K562 (cell line): ENCODE data around the gene URGCP. TPM values are rescaled to one million over a fixed set of nuclear protein-coding genes. Genes with fewer than 3 reads are reported as not detected.

Experiments
- CREB5 ChIP-seq: fragments of 250-450 bp; sonication (Bioruptor Pico); IDR thresholded peaks from 2 replicates; pipeline ENCODE4 v1.5.0; 2020; ENCODE audit warnings: mild to moderate bottlenecking
- E2F3 ChIP-seq: fragments of 250-450 bp; sonication (Bioruptor Pico); IDR thresholded peaks from 2 replicates; pipeline ENCODE4 v1.4.0; 2020; ENCODE audit warnings: mild to moderate bottlenecking
- EGR1 ChIP-seq: fragments of 450-650 bp; conservative IDR thresholded peaks from 2 replicates; pipeline ENCODE4 v1.6.1; 2017; ENCODE audit warnings: mild to moderate bottlenecking
- HDAC2 ChIP-seq: fragments of 450-650 bp; IDR thresholded peaks from 2 replicates; pipeline ENCODE4 v1.6.1; 2016; ENCODE audit warnings: mild to moderate bottlenecking
- MCM3 ChIP-seq: fragments of 450-650 bp; IDR thresholded peaks from 2 replicates; pipeline ENCODE4 v1.6.1; 2016
- POLR2AphosphoS2 ChIP-seq: IDR thresholded peaks from 2 replicates; pipeline ENCODE4 v1.6.1; 2012; ENCODE audit warnings: low read length, improper control_type of control experiment
- RFX7 ChIP-seq: fragments of 250-450 bp; sonication (Bioruptor Pico); IDR thresholded peaks from 2 replicates; pipeline ENCODE4 v1.5.1; 2021; ENCODE audit warnings: mild to moderate bottlenecking
- SRSF3 ChIP-seq: fragments of 200-400 bp; formaldehyde crosslinking; IDR thresholded peaks from 2 replicates; pipeline ENCODE4 v1.6.1; 2016; ENCODE audit warnings: mild to moderate bottlenecking, low read length, moderate library complexity; ENCODE audit not compliant: insufficient read depth
- TCF15 ChIP-seq: fragments of 250-450 bp; sonication (Bioruptor Pico); IDR thresholded peaks from 2 replicates; pipeline ENCODE4 v1.8.0; 2022; ENCODE audit warnings: moderate library complexity, mild to moderate bottlenecking, inconsistent platforms
- TEAD2 ChIP-seq: fragments of 450-650 bp; IDR thresholded peaks from 2 replicates; pipeline ENCODE4 v1.6.1; 2016; ENCODE audit warnings: missing genetic modification characterization, control low read depth, missing compliant biosample characterization
- TFAM ChIP-seq: fragments of 250-450 bp; sonication (Bioruptor Pico); conservative IDR thresholded peaks from 2 replicates; pipeline ENCODE4 v1.5.0; 2021; ENCODE audit warnings: mild to moderate bottlenecking, moderate library complexity
- ZBTB8A ChIP-seq: fragments of 450-650 bp; IDR thresholded peaks from 2 replicates; pipeline ENCODE4 v1.6.1; 2018; ENCODE audit warnings: mild to moderate bottlenecking, moderate library complexity; ENCODE audit not compliant: partially characterized antibody
- ZNF282 ChIP-seq: sonication (generic); formaldehyde crosslinking; IDR thresholded peaks from 2 replicates; pipeline ENCODE4 v1.8.1; 2023; ENCODE audit warnings: missing genetic modification reagents
- ZNF408 ChIP-seq: fragments of 250-450 bp; sonication (Bioruptor Pico); IDR thresholded peaks from 2 replicates; pipeline ENCODE4 v1.4.0; 2020; ENCODE audit warnings: low read depth, mild to moderate bottlenecking, moderate library complexity
- ZNF444 ChIP-seq: fragments of 250-450 bp; sonication (Bioruptor Pico); IDR thresholded peaks from 2 replicates; pipeline ENCODE4 v1.4.0; 2020; ENCODE audit warnings: mild to moderate bottlenecking, moderate library complexity
- ZNF717 ChIP-seq: fragments of 250-450 bp; sonication (Bioruptor Pico); IDR thresholded peaks from 2 replicates; pipeline ENCODE4 v1.5.0; 2021
- polyA plus RNA-seq, 8 experiments: library from polyadenylated mRNA; depleted of rRNA in 4 of 8; stranded (reverse) in 5 of 8; unstranded in 3 of 8; fragments of >200 nt; fragmentation: Nextera tagmentation in 2 of 8; fragmentation: Illumina TruSeq in 1 of 8; extraction: Ambion mirVana in 2 of 8; extraction: Trizol in 1 of 8; gene quantifications; 2 replicates each; pipeline versions ENCODE4 v1.2.1 to v1.2.3, GENCODE V29; 2011 to 2014; ENCODE audit warnings: inconsistent platforms in 1 of 8, missing spikeins in 1 of 8
- total RNA-seq, 7 experiments: library from RNA; depleted of rRNA in 6 of 7; stranded (reverse); fragments of >200 nt in 6 of 7; fragmentation: Illumina TruSeq in 2 of 7; extraction: Trizol in 2 of 7; gene quantifications; 2 replicates each; pipeline versions ENCODE4 v1.2.1 to v1.2.3, GENCODE V29; 2011 to 2021; ENCODE audit warnings: low replicate concordance in 1 of 7
- TF ChIP-seq, protein P1 (sequence below): fragments of 450-650 bp; formaldehyde crosslinking; IDR thresholded peaks from 2 replicates; pipeline ENCODE4 v1.4.0; 2020; ENCODE audit warnings: mild to moderate bottlenecking, moderate library complexity
- TF ChIP-seq, protein P2 (sequence below): sonication (generic); formaldehyde crosslinking; IDR thresholded peaks from 2 replicates; pipeline ENCODE4 v1.8.0; 2022; ENCODE audit warnings: mild to moderate bottlenecking, missing genetic modification reagents, borderline replicate concordance
- TF ChIP-seq, protein P3 (sequence below), 2 experiments: fragments of 250-450 bp in 1 of 2; fragments of 450-650 bp in 1 of 2; sonication (Bioruptor Pico) in 1 of 2; IDR thresholded peaks; 2 replicates each; pipeline versions ENCODE4 v1.6.1 to v1.8.0; 2016 to 2021; ENCODE audit warnings: mild to moderate bottlenecking in 2 of 2, moderate library complexity in 2 of 2, missing compliant biosample characterization in 1 of 2, missing genetic modification characterization in 1 of 2

The URGCP gene
- total and polyA plus RNA-seq, 9 of the 15 experiments (the other 6 are each of a cell fraction or from before 2014, with no cell fraction given): 1.7 to 25.8 (median 12.5) TPM

GRCh38 chr7:43869006-43869866, 37.2 kb downstream of the URGCP start, which contains the start of gene MRPS24 (continued):
- TF ChIP-seq CREB5 (CRISPR knock-in tag): no peak
- TF ChIP-seq TEAD2: no peak
- no peak; the same call in 1 of the 2 replicates for TF ChIP-seq POLR2AphosphoS2
- no peak for TF ChIP-seq ZNF282 (CRISPR knock-in tag)
- no peak for TF ChIP-seq TFAM (CRISPR knock-in tag)
- no peak for TF ChIP-seq ZBTB8A
- TF ChIP-seq ZNF717: no peak
- TF ChIP-seq, protein P1, sequence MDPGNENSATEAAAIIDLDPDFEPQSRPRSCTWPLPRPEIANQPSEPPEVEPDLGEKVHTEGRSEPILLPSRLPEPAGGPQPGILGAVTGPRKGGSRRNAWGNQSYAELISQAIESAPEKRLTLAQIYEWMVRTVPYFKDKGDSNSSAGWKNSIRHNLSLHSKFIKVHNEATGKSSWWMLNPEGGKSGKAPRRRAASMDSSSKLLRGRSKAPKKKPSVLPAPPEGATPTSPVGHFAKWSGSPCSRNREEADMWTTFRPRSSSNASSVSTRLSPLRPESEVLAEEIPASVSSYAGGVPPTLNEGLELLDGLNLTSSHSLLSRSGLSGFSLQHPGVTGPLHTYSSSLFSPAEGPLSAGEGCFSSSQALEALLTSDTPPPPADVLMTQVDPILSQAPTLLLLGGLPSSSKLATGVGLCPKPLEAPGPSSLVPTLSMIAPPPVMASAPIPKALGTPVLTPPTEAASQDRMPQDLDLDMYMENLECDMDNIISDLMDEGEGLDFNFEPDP (CRISPR knock-in tag): no peak
- TF ChIP-seq, protein P2, sequence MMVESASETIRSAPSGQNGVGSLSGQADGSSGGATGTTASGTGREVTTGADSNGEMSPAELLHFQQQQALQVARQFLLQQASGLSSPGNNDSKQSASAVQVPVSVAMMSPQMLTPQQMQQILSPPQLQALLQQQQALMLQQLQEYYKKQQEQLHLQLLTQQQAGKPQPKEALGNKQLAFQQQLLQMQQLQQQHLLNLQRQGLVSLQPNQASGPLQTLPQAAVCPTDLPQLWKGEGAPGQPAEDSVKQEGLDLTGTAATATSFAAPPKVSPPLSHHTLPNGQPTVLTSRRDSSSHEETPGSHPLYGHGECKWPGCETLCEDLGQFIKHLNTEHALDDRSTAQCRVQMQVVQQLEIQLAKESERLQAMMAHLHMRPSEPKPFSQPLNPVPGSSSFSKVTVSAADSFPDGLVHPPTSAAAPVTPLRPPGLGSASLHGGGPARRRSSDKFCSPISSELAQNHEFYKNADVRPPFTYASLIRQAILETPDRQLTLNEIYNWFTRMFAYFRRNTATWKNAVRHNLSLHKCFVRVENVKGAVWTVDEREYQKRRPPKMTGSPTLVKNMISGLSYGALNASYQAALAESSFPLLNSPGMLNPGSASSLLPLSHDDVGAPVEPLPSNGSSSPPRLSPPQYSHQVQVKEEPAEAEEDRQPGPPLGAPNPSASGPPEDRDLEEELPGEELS (CRISPR knock-in tag): no peak
- TF ChIP-seq ZNF444: no peak
- no peak for TF ChIP-seq HDAC2
- TF ChIP-seq SRSF3: no peak
- TF ChIP-seq, protein P3, sequence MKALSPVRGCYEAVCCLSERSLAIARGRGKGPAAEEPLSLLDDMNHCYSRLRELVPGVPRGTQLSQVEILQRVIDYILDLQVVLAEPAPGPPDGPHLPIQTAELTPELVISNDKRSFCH (CRISPR knock-in tag; IDR thresholded peaks at IDR 0.05): no peak
- TF ChIP-seq, protein P3 (tag; IDR thresholded peaks at IDR 0.05): no peak
- no peak for TF ChIP-seq RFX7 (CRISPR knock-in tag)
- TF ChIP-seq EGR1: peak; percentile 74
- TF ChIP-seq E2F3: no peak
- TF ChIP-seq TCF15 (CRISPR knock-in tag): no peak
- TF ChIP-seq MCM3: no peak
- no peak for TF ChIP-seq ZNF408
